Cardiac fibroblast (primary cell): ENCODE data around the gene TMEM37.
A peak's percentile ranks its signal among the peaks of the same experiment; 100 is the strongest.

Experiments used
- DNase-seq, 2 donors: peaks; one replicate each; pipeline versions ENCODE4 v3.0.0 to v3.0.0-alpha.2; 2010; ENCODE audit warnings: low read depth in 2 of 2
- H3K4me3 ChIP-seq, 2 donors: replicated peaks in 1 of 2; 1 replicate in 1 of 2; 2 replicates in 1 of 2; pipeline ENCODE4 v1.5.1; 2011; ENCODE audit warnings: low read depth in 2 of 2, low read length in 2 of 2, mild to moderate bottlenecking in 2 of 2, moderate library complexity in 1 of 2
- CTCF ChIP-seq: IDR thresholded peaks from one replicate; pipeline ENCODE4 v1.5.1; 2011; ENCODE audit warnings: low read depth, mild to moderate bottlenecking, low read length, inconsistent platforms

Gene TMEM37

GRCh38 chr2:119481501-119482455 lies 50.1 kb downstream of the TMEM37 start:
- H3K4me3 ChIP-seq = no peak overlapping the region
- no peak for TF ChIP-seq CTCF
- DNase-seq = no peak

DNA sequence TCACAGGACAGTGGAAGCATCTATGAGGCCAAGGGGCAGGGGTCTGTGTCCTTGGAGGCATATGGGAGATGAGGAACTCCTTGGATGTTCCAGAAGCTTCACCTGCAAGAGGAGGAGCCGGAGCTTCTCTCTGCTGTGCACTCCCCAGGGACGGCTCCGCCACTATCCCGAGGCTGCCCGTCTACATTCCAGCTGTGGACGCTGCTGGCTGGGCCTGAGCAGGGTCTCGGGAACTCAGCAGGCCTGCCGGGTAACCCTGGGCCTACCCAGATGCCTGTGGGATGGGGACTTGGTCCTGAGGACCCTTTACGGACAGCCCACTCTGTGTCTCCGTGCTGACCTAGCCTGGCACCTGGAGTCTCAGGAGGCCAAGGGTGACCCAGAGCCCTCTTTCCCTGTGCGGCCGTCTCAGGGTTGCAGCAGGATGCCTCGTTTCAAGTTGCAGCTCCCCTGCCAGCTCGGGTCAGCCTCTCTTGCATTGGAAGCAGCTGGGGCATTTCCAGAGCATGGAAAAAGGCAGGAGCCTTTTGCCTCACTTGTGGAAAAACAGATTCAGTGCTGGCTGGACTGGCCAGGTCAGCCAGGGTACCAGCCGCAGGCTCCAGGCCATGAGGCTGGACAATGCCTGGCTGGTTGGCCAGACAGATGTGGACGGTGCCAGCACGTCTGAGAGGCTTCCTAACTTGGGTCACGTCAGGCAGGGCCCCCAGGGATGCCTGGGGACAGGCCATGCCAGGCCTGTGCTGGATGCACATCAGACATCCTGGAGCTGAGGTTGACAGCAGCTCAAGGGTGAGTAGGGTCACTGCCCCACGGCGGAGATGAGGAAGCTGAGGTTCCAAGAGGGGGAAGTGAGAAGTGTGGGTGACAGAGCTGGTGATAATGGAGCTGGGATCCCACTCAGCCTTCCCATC lies 51.1 kb downstream of the TMEM37 start:
- DNase-seq = peak in 1 of 2 donors; percentile 16
- H3K4me3 ChIP-seq = no peak overlapping the region
- TF ChIP-seq CTCF = no peak

DNA sequence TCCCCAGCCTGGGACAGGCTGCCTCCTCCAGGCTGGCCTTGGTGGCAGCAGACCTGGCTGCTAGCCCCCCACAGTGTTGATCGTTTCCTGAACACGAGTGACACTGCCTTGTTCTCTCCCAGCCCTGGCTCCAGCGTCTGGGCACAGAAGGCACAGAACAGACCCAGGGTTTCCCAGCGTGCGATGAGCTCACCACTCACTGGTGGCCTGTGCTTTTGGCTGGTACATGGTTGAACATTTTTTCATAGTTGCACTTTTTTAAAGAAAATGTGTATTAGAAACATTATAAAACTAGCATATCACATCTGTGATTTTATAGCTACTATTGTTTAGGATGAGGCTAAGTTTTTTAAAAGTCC lies 51.7 kb downstream of the TMEM37 start:
- no peak for TF ChIP-seq CTCF
- H3K4me3 ChIP-seq = no peak overlapping the region
- DNase-seq = no peak

- no peak overlapping the region for H3K4me3 ChIP-seq
- TF ChIP-seq CTCF = no peak
- DNase-seq = no peak
Measured at GRCh38 chr2:119483896-119484718, 52.5 kb downstream of the TMEM37 start.

- H3K4me3 ChIP-seq = no peak overlapping the region
- TF ChIP-seq CTCF = no peak
- DNase-seq = no peak
Measured at GRCh38 chr2:119484834-119485233, 53.2 kb downstream of the TMEM37 start.
